Fibroblast of skin of left quadriceps (primary cell): Measurements from ENCODE around the gene DMBX1.

Experiments
- DNase-seq, 2 experiments: peaks; one replicate each; pipeline ENCODE4 v3.0.0-alpha.2; 2013; ENCODE audit warnings: low read depth in 2 of 2

DMBX1 gene

GRCh38 chr1:46459315-46459714, 30.3 kb upstream of the DMBX1 start:
- no peak for DNase-seq

- no peak for DNase-seq
Measured at GRCh38 chr1:46461017-46461808, 28.4 kb upstream of the DMBX1 start.

- no peak for DNase-seq
Measured at GRCh38 chr1:46461809-46462448, 27.7 kb upstream of the DMBX1 start.

GRCh38 chr1:46464013-46464548, 25.6 kb upstream of the DMBX1 start:
- no peak for DNase-seq

- no peak for DNase-seq
Measured at GRCh38 chr1:46464915-46465314, 24.7 kb upstream of the DMBX1 start.

- no peak for DNase-seq
Measured at GRCh38 chr1:46465981-46466476, 23.6 kb upstream of the DMBX1 start.

- DNase-seq: no peak
Measured at GRCh38 chr1:46466477-46467182, 23.0 kb upstream of the DMBX1 start.

GRCh38 chr1:46467183-46467504, 22.5 kb upstream of the DMBX1 start:
- DNase-seq: no peak

GRCh38 chr1:46469881-46470280, 19.8 kb upstream of the DMBX1 start:
- DNase-seq: no peak

GRCh38 chr1:46471848-46472492, 17.7 kb upstream of the DMBX1 start:
- DNase-seq: no peak

- no peak for DNase-seq
Measured at GRCh38 chr1:46472498-46473181, 17.0 kb upstream of the DMBX1 start.

GRCh38 chr1:46473991-46474390, 15.6 kb upstream of the DMBX1 start:
- no peak for DNase-seq

GRCh38 chr1:46474570-46474969, 15.1 kb upstream of the DMBX1 start:
- no peak for DNase-seq

- DNase-seq: no peak
Measured at GRCh38 chr1:46476673-46477072, 13.0 kb upstream of the DMBX1 start.

- peak; percentile 29 to 39 for DNase-seq
Measured at GRCh38 chr1:46477153-46477929, 12.3 kb upstream of the DMBX1 start.

- DNase-seq: no peak
Measured at GRCh38 chr1:46478721-46479485, 10.7 kb upstream of the DMBX1 start.

GRCh38 chr1:46479744-46480350, 9.8 kb upstream of the DMBX1 start:
- no peak for DNase-seq

- no peak for DNase-seq
Measured at GRCh38 chr1:46480959-46481646, 8.5 kb upstream of the DMBX1 start.

- DNase-seq: no peak
Measured at GRCh38 chr1:46481961-46482360, 7.7 kb upstream of the DMBX1 start.
